Activated T-helper 1 cell treated with anti-CD3 and anti-CD28 coated beads, Interleukin-12 subunit alpha, Interleukin-12 subunit beta, Interleukin-2, Interleukin-4 antibody, amounts not matched to agents 30 ng/mL and 10 ng/mL and 1 ng/mL, durations not matched to agents 14 hours and 24 hours and 36 hours (primary cell): ENCODE data around the gene APOO. TPM values are rescaled to one million over a fixed set of nuclear protein-coding genes. Genes with fewer than 3 reads are reported as not detected.
A peak's percentile ranks its signal among the peaks of the same experiment; 100 is the strongest.
"Not testable (repeated sequence)": the region's sequence is repeated elsewhere in the genome, so short reads cannot be mapped to it uniquely, and the experiment has no call there.

Experiments
- DNase-seq: peaks from one replicate; pipeline ENCODE4 v3.0.0; 2021; ENCODE audit warnings: low spot score
- H3K27ac Mint-ChIP-seq: one replicate; pipeline ENCODE4 v1.8.0; 2021; ENCODE audit warnings: mild to moderate bottlenecking, mixed read lengths
- H3K27me3 Mint-ChIP-seq: one replicate; pipeline ENCODE4 v1.8.0; 2022; ENCODE audit warnings: mild to moderate bottlenecking, moderate library complexity, mixed read lengths; ENCODE audit not compliant: insufficient read depth
- H3K36me3 Mint-ChIP-seq: one replicate; pipeline ENCODE4 v1.8.0; 2021; ENCODE audit warnings: low read depth, mixed read lengths
- H3K4me1 Mint-ChIP-seq: one replicate; pipeline ENCODE4 v1.8.0; 2021; ENCODE audit warnings: low read depth, mixed read lengths
- H3K4me3 Mint-ChIP-seq: one replicate; pipeline ENCODE4 v1.8.0; 2021; ENCODE audit warnings: mild to moderate bottlenecking, moderate library complexity, mixed read lengths
- H3K9me3 Mint-ChIP-seq: one replicate; pipeline ENCODE4 v1.8.0; 2021; ENCODE audit warnings: mixed read lengths
- intact Hi-C: fragments of 100-400 bp; cut with micrococcal nuclease; formaldehyde crosslinking; loops from one replicate; pipeline ENCODE4 v1.15.1; 2024
- total RNA-seq: library from RNA; stranded (reverse); gene quantifications from 2 replicates; pipeline ENCODE4 v1.2.3, GENCODE V29; 2022

APOO gene
- total RNA-seq, 1 donor from 2014 or later = 29.0 TPM

- Mint-ChIP-seq H3K27me3 (no peaks in the 10 kb centered on the region), H3K27ac (no peak overlapping the region), H3K36me3 (no peaks in the 10 kb centered on the region), H3K9me3 (no peaks in the 10 kb centered on the region), H3K4me3 (no peak overlapping the region), H3K4me1 (peaks cover 5% of the 10 kb centered on the region)
- intact Hi-C loops = loop anchor here (10.0 kb wide), 1 partner anchor 236 kb away; the partner anchor contains the start of gene PRDX4
- DNase-seq = no peak
Observed at GRCh38 chrX:23900220-23900797, 7.4 kb downstream of the APOO start.

- H3K27ac Mint-ChIP-seq = no peak overlapping the region
- no peaks in the 10 kb centered on the region for H3K9me3 Mint-ChIP-seq
- no peaks in the 10 kb centered on the region for H3K4me1 Mint-ChIP-seq
- H3K27me3 Mint-ChIP-seq = no peaks in the 10 kb centered on the region
- no peaks in the 10 kb centered on the region for H3K36me3 Mint-ChIP-seq
- DNase-seq = no peak
- intact Hi-C loops = no loop called here
- no peak overlapping the region for H3K4me3 Mint-ChIP-seq
Observed at GRCh38 chrX:23898412-23898959, 9.3 kb downstream of the APOO start.

- Mint-ChIP-seq H3K4me1 (no peaks in the 10 kb centered on the region), H3K27me3 (no peaks in the 10 kb centered on the region), H3K27ac (no peak overlapping the region), H3K9me3 (no peaks in the 10 kb centered on the region), H3K36me3 (no peaks in the 10 kb centered on the region), H3K4me3 (no peak overlapping the region)
- intact Hi-C loops = no loop called here
- no peak for DNase-seq
Observed at GRCh38 chrX:23896981-23897380, 10.8 kb downstream of the APOO start.

- H3K27ac Mint-ChIP-seq, H3K36me3 Mint-ChIP-seq, intact Hi-C loops, H3K9me3 Mint-ChIP-seq, H3K4me1 Mint-ChIP-seq, H3K4me3 Mint-ChIP-seq, DNase-seq, H3K27me3 Mint-ChIP-seq: not testable (repeated sequence)
Observed at GRCh38 chrX:23896539-23896938, 11.2 kb downstream of the APOO start.

DNA sequence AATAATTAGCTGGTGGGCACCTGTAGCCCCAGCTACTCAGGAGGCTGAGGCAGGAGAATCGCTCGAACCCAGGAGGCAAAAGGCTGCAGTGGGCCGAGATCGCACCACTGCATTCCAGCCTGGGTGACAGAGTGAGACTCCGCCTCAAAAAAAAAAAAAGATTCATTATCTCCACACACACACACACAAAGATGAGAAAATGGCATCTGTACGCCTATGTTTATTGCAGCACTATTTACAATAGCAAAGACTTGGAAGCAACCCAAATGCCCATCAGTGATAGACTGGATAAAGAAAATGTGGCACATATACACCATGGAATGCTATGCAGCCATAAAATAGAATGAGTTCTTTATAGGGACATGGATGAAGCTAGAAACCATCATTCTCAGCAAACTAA is 12.7 kb downstream of the APOO start:
- H3K4me1 Mint-ChIP-seq, H3K9me3 Mint-ChIP-seq, H3K36me3 Mint-ChIP-seq, intact Hi-C loops, H3K27me3 Mint-ChIP-seq, DNase-seq, H3K27ac Mint-ChIP-seq, H3K4me3 Mint-ChIP-seq: not testable (repeated sequence)

DNA sequence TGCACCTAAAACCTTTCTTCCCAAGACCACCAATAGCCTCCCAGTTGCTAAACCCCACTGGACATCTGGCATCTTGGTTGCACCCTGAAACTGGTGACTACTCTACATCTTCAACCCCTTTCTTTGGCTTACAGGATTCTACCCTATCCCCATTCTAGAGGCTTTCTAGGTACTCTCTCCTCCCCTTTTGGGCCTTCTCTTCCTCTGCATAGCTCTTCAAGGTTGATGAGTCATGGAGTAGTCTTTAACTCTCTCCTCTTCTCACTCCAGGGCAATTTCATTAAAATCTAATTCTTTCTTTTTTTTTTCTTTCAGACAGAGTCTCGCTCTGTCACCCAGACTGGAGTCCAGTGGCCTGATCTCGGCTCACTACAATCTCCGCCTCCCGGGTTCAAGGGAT is 16.8 kb downstream of the APOO start:
- intact Hi-C loops = no loop called here
- H3K4me3 Mint-ChIP-seq = no peak overlapping the region
- H3K27me3 Mint-ChIP-seq = no peaks in the 10 kb centered on the region
- H3K9me3 Mint-ChIP-seq = no peaks in the 10 kb centered on the region
- no peaks in the 10 kb centered on the region for H3K36me3 Mint-ChIP-seq
- no peaks in the 10 kb centered on the region for H3K4me1 Mint-ChIP-seq
- no peak overlapping the region for H3K27ac Mint-ChIP-seq
- no peak for DNase-seq

DNA sequence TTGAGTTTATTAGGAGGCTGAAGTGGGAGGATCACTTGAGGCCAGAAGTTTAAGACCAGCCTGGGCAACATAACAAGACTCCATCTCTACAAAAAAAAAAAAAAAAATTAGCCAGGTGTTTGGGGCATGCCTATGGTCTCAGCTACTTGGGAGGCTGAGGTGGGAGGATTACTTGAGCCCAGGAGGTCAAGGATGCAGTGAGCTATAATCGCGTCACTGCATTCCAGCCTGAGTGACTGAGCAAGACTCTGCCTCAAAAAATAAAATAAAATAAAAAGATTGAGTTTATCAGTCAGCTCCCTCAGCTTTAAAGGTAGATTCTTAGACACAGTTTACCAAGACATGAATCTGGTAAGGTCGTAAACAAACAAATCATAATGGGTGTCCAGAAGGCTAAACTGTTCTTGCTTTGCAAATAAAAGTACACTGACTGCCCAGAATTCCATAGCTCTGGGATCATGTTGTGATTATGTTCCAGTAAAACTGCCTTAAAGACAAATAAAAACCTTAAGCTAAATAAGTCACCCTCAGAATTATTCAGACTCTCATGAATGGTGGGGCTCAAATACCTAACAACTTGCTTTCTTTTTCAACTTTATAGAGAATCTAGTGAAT is 18.7 kb downstream of the APOO start:
- peaks cover 8% of the 10 kb centered on the region for H3K4me1 Mint-ChIP-seq
- no peak overlapping the region for H3K27ac Mint-ChIP-seq
- intact Hi-C loops = no loop called here
- peaks cover 6% of the 10 kb centered on the region for H3K36me3 Mint-ChIP-seq
- H3K4me3 Mint-ChIP-seq = no peak overlapping the region
- H3K9me3 Mint-ChIP-seq = no peaks in the 10 kb centered on the region
- DNase-seq = no peak
- H3K27me3 Mint-ChIP-seq = no peaks in the 10 kb centered on the region

- DNase-seq = no peak
- intact Hi-C loops = no loop called here
- no peaks in the 10 kb centered on the region for H3K9me3 Mint-ChIP-seq
- H3K27ac Mint-ChIP-seq = no peak overlapping the region
- peaks cover 6% of the 10 kb centered on the region for H3K36me3 Mint-ChIP-seq
- peaks cover 13% of the 10 kb centered on the region for H3K4me1 Mint-ChIP-seq
- no peaks in the 10 kb centered on the region for H3K27me3 Mint-ChIP-seq
- H3K4me3 Mint-ChIP-seq = no peak overlapping the region
Observed at GRCh38 chrX:23887918-23888317, 19.8 kb downstream of the APOO start.

- H3K9me3 Mint-ChIP-seq = no peaks in the 10 kb centered on the region
- no peak overlapping the region for H3K4me3 Mint-ChIP-seq
- intact Hi-C loops = no loop called here
- H3K27me3 Mint-ChIP-seq = no peaks in the 10 kb centered on the region
- H3K27ac Mint-ChIP-seq = no peak overlapping the region
- peaks cover 6% of the 10 kb centered on the region for H3K36me3 Mint-ChIP-seq
- H3K4me1 Mint-ChIP-seq = peaks cover 13% of the 10 kb centered on the region
- DNase-seq = no peak
Observed at GRCh38 chrX:23887451-23887850, 20.3 kb downstream of the APOO start.

GRCh38 chrX:23885803-23886202 is 21.9 kb downstream of the APOO start:
- Mint-ChIP-seq H3K36me3 (peaks cover 6% of the 10 kb centered on the region), H3K4me3 (no peak overlapping the region), H3K4me1 (peaks cover 13% of the 10 kb centered on the region), H3K27me3 (no peaks in the 10 kb centered on the region), H3K9me3 (no peaks in the 10 kb centered on the region), H3K27ac (no peak overlapping the region)
- DNase-seq = no peak
- intact Hi-C loops = no loop called here

DNA sequence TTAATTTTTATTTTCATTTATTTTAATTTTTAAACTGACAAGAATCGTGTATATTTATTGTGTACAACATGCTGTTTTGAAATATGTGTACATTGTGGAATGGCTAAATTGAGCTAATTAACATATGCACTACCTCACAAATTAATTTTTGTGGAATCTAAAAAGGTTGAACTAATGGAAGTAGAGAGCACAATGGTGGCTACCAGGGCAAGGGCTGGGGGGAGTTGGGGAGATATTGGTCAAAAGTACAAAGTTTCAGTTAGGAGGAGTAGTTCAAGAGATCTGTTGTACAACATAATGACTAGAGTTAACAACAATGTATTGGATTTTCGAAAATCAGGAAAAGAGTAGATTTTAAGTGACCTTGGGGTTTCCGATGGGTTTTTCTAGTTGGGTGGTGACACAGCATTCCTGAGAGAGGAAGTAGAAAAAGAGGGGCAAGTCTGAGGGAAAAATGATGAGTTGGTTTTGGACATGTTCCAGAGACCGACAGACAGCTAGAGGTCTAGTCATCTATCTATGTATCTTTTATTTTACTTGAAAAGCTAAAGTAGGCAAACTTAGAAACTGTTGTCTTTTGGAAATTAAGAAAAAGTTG is 23.2 kb downstream of the APOO start:
- Mint-ChIP-seq H3K9me3 (no peaks in the 10 kb centered on the region), H3K36me3 (peaks cover 6% of the 10 kb centered on the region), H3K27me3 (no peaks in the 10 kb centered on the region), H3K27ac (no peak overlapping the region), H3K4me1 (peaks cover 13% of the 10 kb centered on the region), H3K4me3 (no peak overlapping the region)
- intact Hi-C loops = no loop called here
- no peak for DNase-seq

DNA sequence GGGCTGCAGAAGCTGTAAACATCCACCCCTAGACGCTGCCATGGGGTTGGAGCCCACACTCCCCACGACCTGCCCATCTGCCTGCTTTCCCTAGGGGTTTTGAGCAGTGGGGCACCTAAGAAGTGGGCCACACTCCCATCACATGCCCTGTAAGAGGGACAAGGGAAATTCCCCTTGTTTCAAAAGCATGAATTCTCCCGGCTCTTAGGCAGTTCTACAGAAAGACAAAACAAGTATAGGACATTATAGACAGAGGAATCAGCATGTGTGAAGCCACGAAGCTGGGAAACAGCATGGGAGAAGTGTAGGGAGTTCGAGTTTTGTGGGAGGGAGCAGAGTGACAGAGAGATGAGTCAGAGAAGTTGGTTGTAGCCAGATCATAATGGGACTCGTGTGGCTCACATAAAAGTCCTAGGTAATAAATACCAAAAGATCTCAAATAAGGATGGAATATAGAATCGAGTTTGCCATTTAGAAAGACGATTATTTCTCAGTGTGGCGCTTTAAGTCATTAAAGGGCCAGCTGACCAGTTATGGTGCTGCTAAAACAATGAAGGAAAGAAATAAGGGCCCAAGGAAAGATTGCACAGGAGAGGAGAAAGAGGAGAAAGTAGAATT is 23.9 kb downstream of the APOO start:
- intact Hi-C loops = no loop called here
- Mint-ChIP-seq H3K27me3 (no peaks in the 10 kb centered on the region), H3K4me1 (peaks cover 13% of the 10 kb centered on the region), H3K4me3 (no peak overlapping the region), H3K36me3 (peaks cover 6% of the 10 kb centered on the region), H3K9me3 (no peaks in the 10 kb centered on the region), H3K27ac (peak overlapping the region; percentile 18)
- no peak for DNase-seq

DNA sequence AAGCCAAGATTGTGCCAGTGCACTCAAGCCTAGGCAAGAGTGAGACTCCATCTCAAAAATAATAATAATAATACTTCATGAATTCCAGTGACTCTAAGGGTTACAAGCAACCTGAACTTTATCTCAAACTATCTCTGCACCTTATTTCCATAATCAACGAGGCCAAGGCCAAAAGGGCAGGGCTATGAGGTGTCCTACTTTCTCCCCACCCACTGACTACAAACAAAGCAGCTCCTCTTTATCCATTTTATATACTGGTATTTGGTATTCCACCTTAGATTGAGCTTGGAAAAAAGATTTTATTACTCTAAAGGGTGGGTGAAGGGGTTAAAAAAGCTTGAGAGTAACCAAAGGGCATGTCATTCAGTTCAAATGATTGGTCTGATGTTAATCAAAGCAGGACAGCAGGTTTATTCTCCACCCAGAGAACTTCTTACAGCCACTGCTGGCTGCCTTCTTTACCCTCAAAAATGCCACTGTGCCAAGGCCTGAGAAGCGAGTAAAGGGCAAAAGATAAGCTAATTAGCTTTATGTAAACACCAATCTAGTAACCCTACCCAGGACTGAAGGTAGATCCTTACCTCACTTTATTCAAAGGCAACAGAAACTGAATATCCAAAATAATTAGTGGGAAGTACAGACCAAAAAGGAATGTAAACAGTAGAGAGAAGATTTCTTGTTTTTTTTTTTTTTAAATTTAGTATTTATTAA is 28.2 kb downstream of the APOO start:
- Mint-ChIP-seq H3K4me3 (no peak overlapping the region), H3K27ac (no peak overlapping the region), H3K36me3 (peaks cover 2% of the 10 kb centered on the region), H3K27me3 (no peaks in the 10 kb centered on the region), H3K4me1 (peaks cover 11% of the 10 kb centered on the region), H3K9me3 (no peaks in the 10 kb centered on the region)
- DNase-seq = no peak
- intact Hi-C loops = no loop called here
